HG03571 (cell line): ENCODE measurements around the gene CELSR1.
"Not testable (repeated sequence)": the region's sequence is repeated elsewhere in the genome, so short reads cannot be mapped to it uniquely, and the experiment has no call there.

ENCODE experiments used
- ATAC-seq: cut with Tn5 transposase; IDR thresholded peaks from one replicate; pipeline ENCODE4 v1.9.1; 2021; ENCODE audit not compliant: unreplicated experiment

Gene CELSR1

DNA sequence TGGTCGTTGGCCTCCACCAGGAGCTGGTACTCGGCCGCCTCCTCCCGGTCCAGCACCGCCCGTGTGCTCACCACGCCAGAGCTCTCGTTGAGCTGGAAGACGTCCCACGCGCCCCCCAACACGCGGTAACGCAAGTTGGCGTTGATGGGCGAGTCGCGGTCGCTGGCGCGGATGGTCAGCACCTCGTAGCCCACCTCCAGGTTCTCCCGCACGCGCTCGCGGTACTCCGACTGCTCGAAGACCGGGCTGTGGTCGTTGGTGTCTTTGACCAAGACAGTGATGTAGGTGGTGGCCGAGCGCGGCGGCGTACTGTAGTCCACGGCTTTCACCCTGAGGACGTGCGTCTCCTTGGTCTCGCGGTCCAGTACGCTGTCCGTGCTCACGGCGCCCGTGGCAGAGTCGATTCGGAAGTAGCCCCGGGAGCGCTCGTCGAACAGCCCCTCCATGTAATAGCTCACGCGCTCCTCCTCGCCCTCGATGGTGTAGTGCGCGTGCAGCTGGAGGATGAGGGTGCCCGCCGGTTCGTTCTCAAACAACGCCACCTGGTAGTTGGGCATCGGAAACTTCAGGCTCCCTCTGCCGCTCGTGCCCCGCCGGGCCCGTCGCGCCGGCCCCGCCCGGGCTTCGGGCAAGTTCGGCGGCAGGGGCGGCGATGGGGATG, 1.4 kb downstream of the CELSR1 start:
- ATAC-seq, result no peak

DNA sequence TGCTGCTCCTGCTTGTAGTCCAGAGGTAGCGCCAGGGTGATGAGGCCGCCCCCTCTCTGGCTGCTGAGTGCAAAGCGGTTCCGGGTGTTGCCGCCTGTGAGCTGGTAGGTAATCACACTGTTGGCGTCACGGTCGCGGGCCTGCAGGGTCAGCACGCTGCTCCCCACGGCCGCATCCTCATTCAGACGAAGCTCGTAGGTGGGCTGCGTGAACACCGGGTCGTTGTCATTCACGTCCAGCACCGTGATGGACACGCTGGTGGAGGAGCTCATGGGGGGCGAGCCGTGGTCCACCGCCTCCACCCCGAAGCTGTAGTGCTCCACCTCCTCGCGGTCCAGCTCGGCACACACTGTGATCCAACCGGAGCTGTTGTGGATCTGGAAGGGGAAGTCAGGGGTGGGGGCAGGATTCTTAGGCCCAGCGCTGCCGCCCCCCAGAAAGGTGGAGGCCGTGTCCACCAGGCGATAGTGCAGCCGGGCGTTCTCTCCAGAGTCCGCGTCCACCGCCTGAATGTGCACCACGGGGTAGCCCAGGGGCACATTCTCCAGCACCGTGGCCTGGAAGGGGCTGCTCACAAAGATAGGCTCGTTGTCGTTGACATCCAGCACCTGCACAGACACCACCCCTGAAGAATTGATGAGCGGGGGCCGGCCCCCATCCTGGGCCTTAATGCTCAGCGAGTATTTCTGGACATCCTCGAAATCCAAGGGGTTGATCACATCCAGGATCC, 2.4 kb downstream of the CELSR1 start:
- ATAC-seq, result no peak

DNA sequence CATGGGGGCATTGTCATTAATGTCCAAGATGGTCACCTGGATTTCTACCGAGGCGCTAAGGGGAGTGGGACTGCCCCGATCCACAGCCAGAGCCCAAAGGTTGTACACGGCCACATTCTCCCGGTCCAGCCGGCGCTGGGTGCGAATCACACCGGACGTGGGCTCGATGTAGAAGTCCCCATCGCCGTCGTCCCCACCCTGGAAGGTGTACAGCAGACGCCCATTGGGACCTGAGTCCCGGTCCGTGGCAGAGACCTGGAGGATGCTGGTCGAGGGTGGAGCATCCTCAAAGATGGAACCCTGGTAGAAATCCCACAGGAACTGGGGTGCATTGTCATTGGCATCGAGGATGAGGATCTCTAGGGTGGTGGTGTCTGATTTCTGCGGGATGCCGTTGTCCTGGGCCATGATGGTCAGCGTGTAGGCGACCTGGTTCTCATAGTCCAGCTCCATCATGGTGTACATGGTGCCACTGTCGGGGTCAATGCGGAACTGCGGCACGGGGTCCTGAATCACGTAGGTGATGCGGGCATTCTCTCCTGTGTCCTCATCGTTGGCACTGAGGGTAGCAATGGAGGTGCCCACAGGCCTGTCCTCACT, 3.1 kb downstream of the CELSR1 start:
- no peak for ATAC-seq

DNA sequence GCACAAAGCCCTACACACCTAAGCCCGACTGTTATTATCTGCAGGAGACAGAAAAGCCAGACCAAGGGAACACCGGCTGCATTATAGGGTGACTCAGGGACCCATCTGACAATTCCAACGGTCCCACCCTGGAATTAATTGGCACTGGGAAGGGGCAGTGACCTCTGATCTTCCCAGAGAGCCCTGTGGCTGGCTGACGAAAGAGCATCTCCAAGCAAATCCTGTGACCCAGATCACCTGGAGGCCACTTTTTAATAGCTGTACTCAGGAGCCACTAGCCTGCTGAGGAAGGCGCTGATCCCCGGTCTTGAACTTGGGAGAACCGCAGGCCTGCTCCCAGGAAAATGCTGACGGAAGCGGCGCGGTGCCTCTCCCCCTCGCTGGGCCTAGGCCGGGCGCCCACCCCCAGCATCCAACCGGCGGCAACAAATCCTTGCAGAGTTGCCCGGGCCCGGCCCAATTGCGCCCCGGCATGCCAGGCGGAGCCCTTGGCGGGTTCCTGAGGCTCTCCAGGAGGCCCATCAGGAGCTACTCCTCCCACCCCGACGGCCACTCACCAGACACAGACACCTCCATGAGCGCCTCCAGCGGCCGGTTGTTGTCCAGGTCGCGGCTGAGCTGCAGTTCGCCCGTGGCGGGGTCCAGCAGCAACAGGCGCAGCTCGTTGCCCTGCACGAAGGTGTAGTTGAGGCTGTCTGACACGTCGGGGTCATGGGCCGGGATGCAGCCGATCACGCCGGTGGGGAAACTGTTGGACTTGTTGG, 4.2 kb downstream of the CELSR1 start:
- ATAC-seq, result no peak

DNA sequence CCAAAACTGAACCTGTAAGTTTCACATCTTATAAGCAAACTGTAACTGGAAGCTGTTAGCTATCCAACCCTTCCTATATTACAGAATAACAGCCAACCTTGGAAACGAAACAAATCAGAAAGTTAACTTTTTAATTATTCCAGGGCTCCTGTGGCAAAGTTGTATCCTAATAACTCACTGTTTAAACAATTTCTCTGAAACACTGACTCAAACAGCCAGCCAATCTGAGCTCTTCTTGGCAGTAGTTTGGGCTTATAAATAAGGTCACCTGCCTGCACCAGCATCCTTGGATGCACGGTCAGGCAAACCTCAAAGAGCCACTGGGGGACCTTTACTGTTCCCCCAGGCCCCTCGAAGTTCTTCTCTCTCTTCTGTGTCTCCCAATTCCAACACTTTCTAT, 5.0 kb downstream of the CELSR1 start:
- ATAC-seq, result no peak

DNA sequence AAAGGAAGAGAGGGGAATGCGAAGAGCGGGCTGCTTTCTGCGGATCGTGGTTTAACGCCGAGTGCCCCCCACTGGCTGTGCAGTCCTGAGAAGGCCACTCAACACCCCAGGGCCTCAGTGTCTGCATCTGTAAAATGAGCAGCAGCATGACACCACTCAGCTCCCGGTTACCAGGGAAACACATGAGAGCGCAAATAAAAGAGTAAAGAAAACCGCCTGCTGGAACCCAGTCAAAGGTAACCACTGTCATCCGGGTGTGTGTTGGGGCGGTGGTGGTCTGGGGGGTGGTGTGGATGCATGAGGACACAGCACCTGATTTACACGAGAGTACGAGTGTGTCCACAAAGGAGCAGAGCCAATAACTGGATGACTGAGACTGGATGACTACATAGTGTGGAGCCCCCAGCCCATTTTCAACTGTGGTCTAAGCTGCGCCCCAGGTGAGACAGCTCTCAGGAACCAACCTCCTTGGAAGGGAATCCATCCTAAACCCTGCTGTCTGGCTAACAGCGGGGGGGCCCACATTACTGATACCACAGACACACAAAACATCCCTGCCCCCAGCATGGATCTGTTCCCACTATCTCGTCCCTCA, 5.7 kb downstream of the CELSR1 start:
- no peak for ATAC-seq

DNA sequence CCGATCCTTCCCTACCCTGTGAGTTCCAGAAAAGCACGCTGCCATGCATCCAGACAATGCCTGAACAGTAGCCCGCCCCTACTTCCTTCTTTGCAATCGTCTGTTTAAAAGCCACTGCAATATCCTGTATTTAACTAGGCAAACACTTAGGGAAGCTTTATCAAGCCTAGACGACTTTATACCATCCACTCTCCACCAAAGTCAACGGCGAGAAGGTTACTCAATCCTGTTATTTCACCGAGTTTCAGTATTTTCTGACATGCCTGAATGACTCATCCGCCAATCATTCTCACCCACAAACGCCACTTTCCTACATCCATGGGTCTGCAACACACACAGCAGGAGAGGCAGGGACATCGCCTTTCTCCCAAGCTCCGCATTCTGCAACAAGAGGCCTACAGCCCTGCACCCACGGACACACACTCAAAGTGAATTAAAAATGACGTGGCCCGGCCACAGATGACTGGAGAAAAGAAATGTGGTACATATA, 9.3 kb downstream of the CELSR1 start:
- no peak for ATAC-seq

DNA sequence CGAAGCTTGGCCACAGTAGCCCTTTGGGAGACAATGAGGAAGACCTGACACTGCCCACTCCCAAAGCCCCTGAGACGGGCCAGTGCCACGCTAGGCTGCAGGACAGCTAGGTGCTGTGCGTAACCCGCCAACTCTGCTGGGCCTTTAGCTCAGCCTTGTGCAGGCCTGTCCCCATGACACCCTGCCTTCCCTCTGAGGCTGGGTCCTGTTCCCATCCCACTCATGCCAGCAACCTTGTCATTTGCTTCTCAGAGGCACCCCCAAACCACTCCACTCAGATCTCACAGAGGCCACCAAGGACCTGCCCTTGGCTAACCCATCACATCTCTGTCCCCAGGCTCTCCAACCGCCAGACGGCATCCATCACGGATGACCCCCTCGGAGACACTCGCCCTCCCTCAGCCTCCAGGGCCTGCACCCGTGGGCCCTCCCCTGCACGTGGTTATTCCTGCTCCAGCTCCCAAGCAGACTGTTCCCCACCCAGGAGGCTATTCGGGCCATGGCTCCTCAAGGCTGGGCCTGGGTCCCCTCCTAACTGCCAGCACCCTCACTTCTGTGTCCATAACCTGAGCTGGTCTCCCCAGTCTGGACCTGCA, 11.1 kb downstream of the CELSR1 start:
- no peak for ATAC-seq

DNA sequence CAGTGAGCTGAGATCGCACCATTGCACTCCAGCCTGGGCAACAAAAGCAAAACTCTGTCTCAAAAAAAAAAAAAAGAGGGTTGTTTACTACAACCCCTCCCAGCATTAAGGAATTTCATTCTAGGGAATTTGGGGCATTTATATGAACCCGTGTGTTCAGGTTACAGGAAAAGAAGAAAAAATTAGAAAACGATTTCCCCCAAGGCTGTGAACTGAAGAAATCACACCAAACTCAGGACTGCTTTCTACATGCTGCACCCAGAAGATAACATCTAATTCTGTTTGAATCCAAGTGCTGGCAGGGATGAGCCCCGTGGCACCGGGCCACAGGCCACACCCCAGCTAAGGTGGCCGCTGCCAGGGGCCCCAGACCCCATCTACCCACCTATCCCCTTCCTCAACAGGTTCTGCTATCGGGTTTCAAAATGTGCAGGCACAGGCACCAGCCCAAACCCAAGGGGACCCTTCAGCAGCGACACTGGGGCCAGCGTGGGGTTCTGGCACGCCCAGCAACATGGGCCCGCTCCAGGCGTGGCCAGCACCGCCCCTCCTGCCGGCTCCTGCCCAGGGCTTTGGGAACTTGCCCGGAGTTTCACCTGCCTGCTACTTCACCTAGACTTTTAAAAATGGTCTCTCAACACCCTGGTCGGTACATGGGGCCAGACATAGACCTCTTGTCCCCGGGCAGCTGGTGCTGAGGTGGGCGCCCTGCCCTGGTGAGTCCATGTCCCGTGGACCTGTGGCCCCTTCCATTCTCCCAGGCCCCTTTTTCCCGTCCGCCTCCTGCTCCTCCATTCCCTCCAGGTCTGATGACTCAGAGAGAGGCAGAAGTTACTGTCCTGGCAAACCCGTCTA, 11.8 kb downstream of the CELSR1 start:
- ATAC-seq, result no peak

DNA sequence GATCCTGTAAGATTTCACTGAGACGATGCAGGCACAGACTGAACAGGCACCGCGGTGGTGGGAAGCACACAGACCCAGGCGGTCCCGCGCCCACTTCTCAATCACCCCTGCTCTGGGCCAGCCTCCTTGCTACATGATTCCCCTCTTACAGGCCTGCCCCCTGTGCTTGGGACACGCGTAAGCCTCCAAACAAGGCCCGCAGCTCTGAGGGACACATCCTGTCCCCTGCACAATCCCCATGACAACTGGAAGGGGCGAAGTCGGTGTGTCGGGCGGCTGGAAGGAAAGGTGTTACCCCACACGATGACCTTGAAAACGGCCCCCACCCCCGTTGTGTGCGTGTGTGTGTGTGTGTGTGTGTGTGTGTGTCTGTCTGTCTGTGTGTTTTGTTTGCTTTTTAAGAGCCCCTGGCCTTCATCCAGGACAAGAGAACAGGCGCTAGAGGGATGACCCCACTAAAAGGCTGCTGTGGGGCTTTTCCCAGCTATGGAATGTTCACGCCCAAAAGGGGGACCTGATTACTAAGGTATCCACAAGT, 13.1 kb downstream of the CELSR1 start:
- ATAC-seq, result no peak

DNA sequence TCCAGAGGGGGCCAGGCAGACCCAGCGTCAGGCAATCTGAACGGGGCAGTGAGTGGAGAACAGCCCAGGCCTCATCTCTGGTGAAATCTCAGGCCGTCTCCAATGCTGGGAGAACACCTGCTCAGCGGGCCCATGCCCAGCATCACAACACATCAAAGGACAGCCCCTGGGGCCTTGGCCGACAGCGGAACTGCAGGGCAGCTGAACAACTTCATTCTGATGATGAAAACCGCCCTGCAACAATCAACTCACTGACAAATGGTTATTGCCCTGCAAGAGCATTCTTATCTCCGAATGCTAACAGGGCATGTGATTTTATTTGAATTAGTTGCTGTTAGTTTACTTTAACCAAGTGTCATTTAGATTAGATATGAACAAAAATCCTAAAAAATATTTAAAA, 14.6 kb downstream of the CELSR1 start:
- no peak for ATAC-seq

DNA sequence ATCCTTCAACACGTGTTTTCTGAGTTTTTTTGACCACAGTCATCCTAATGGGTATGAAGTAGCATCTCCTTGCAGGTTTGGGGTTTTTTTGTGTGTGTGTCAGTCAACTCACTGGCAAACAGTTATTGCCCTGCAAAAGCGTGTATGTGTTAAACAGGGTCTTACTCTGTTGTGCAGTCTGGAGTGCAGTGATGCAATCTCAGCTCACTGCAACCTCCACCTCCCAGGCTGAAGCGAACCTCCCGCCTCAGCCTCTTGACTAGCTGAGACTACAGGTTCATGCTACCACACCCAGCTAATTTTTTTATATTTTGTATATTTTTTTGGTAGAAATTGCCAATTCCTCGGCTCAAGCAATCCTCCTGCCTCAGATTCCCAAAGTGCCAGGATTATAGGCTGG, 15.4 kb downstream of the CELSR1 start:
- no peak for ATAC-seq

DNA sequence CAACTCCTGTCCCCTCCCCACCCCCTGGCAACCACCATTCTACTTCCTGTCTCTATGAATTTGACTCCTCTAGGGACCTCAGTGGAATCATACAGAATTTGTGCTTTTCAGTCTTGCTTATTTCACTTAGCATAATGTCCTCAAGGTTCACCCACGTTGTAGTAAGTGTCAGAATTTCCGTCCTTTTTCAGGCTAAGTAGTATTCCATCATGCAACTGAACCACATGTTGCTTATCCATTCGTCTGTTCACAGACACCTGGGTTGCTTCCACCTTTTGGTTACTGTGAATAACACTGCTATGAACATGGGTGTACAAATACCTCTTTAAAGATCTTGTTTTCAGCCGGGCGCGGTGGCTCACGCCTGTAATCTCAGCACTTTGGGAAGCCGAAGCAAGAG, 16.5 kb downstream of the CELSR1 start:
- no peak for ATAC-seq

DNA sequence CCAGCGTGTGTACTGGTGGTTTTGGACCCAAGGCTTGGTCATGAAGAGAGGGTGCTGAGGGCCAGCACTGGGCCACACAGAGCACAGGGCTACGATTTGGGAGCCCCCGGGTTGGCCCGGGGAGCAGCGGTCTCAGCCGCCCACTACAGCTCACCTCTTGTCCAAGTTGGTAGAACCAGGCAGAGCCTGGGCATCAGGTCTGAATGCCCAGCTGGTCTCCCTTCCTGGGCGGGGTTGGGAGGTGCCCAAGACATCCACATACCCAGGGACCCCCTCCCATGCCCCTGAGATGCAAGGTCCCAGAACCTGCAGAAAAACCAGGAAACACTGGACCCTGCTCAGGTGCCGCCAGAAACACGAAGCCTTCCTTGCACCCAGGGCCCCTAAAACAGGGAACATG, 18.0 kb downstream of the CELSR1 start:
- no peak for ATAC-seq

DNA sequence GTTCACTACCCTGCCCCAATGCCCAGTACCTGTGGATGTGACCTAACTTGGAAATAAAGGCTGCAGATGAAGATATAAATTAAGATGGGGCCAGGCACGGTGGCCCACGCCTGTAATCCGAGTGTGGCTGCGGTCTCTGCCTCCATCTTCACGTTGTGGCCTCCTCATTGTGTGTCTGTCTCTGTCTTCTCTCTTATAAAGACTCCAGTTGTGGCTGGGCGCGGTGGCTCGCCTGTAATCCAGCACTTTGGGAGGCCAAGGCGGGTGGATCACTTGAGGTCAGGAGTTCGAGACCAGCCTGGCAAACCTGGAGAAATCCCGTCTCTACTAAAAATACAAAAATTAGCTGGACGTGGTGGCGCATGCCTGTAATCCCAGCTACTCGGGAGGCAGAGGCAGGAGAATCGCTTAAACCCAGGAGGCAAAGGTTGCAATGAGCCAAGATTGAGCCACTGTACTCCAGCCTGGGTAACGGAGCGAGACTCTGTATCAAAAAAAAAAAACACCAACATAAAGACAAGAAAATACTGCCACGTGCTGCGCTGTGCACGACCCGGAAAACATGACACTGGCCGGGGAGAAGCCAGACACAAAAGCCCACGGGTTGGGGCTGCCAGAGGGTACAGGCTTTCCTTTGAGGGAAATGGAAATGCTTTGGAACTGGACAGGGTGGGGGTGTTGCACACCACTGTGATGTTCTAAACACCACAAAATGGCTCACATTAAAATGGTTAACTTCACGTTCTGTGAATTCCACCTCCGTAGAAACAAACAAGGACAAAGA, 18.7 kb downstream of the CELSR1 start:
- no peak for ATAC-seq

DNA sequence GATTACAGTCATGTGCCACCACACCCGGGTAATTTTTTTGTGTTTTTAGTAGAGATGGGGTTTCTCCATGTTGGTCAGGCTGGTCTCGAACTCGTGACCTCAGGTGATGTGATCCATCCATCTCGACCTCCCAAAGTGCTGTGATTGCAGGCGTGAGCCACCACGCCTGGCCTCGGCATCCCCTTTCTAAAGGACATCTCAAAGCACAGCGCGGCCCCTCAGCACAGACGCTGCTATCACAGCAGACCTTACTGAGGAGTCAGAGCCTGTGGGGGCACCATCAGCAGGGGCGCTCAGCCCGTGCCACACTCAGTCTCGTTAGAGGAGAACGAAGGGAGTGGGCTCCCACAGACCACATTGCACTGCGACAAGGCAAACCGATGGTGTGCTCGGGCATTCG, 19.4 kb downstream of the CELSR1 start:
- no peak for ATAC-seq

DNA sequence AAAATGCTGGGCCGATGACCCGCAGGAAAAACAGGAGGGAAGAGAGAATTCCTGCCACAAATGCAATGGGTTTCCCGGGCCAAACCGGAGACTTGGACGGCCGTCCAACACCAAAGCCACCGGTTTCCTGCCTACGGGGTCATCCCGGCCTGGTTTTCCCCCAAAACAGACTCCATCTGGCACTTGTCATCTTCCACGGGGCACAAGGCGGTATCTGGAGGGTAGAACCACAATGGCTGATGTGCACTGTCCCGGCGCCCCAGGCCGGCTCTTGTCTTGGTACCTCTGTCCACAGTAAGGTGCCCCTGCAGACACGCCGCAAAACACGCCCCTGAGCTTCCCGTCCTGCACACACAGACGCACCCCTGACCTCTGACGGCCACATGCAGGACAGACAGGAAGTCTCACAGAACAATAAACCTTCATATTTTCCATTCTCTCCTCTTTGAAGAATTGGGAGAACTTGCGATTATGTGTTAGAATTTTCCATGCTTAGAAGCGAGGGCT, 20.1 kb downstream of the CELSR1 start:
- no peak for ATAC-seq

DNA sequence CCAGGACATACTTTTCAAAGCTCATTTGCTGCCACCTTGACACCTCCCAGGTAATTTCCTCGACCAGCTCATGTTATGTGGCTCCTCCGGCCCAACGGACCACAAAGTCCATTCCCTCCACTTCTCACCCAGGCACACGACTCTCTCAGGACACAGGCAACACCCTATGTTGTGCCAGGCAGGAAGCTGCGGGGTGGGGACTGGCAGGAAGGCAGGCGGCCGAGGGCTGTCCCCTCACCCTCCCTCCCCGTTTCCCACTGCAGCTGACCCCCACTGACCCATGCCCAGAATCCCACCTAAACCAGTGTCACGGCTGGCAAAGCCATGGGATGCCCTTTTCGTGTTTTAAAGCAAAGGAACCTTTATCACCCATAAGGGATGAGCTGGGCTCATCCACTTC, 20.8 kb downstream of the CELSR1 start:
- ATAC-seq, result no peak

DNA sequence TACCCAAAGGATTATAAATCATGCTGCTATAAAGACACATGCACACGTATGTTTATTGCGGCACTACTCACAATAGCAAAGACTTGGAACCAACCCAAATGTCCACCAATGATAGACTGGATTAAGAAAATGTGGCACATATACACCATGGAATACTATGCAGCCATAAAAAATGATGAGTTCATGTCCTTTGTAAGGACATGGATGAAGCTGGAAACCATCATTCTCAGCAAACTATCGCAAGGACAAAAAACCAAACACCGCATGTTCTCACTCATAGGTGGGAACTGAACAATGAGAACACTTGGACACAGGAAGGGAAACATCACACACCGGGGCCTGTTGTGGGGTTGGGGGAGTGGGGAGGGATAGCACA, 21.3 kb downstream of the CELSR1 start:
- not testable (repeated sequence) for ATAC-seq
